Skeletal muscle tissue (tissue), 4 donors: ENCODE results near the gene LAMB4. TPM values are rescaled to one million over a fixed set of nuclear protein-coding genes. Genes with fewer than 3 reads are reported as not detected.

Experiments used
- H3K27ac ChIP-seq: one replicate; pipeline ENCODE4 v1.7.0; 2013; ENCODE audit warnings: mild to moderate bottlenecking, low read depth, low read length, inconsistent platforms
- H3K27me3 ChIP-seq, 3 donors: one replicate each; pipeline ENCODE4 v1.7.0; 2013; ENCODE audit warnings: low read length in 3 of 3; ENCODE audit not compliant: control insufficient read depth in 3 of 3, insufficient read depth in 3 of 3
- H3K36me3 ChIP-seq, 3 donors: one replicate each; pipeline ENCODE4 v1.7.0; 2013; ENCODE audit warnings: low read length in 3 of 3; ENCODE audit not compliant: control insufficient read depth in 3 of 3, insufficient read depth in 3 of 3
- H3K4me1 ChIP-seq, 3 donors: one replicate each; pipeline ENCODE4 v1.7.0; 2013; ENCODE audit warnings: low read length in 3 of 3, mild to moderate bottlenecking in 3 of 3; ENCODE audit not compliant: control insufficient read depth in 3 of 3, insufficient read depth in 3 of 3
- H3K4me3 ChIP-seq, 3 donors: one replicate each; pipeline ENCODE4 v1.7.0; 2013; ENCODE audit warnings: low read length in 3 of 3
- H3K9ac ChIP-seq, 3 donors: one replicate each; pipeline ENCODE4 v1.7.0; 2013; ENCODE audit warnings: low read length in 3 of 3, mild to moderate bottlenecking in 3 of 3, moderate library complexity in 2 of 3, low read depth in 1 of 3
- H3K9me3 ChIP-seq, 3 donors: one replicate each; pipeline ENCODE4 v1.7.0; 2013; ENCODE audit warnings: low read length in 3 of 3; ENCODE audit not compliant: control insufficient read depth in 3 of 3
- total RNA-seq: library from RNA; depleted of rRNA; stranded (reverse); fragments of >200 nt; gene quantifications from one replicate; pipeline ENCODE4 v1.2.3, GENCODE V29; 2014
- donor health status: Osteomylitis.

The LAMB4 gene
- total RNA-seq, 1 donor from 2014 or later = under 0.01 TPM

DNA sequence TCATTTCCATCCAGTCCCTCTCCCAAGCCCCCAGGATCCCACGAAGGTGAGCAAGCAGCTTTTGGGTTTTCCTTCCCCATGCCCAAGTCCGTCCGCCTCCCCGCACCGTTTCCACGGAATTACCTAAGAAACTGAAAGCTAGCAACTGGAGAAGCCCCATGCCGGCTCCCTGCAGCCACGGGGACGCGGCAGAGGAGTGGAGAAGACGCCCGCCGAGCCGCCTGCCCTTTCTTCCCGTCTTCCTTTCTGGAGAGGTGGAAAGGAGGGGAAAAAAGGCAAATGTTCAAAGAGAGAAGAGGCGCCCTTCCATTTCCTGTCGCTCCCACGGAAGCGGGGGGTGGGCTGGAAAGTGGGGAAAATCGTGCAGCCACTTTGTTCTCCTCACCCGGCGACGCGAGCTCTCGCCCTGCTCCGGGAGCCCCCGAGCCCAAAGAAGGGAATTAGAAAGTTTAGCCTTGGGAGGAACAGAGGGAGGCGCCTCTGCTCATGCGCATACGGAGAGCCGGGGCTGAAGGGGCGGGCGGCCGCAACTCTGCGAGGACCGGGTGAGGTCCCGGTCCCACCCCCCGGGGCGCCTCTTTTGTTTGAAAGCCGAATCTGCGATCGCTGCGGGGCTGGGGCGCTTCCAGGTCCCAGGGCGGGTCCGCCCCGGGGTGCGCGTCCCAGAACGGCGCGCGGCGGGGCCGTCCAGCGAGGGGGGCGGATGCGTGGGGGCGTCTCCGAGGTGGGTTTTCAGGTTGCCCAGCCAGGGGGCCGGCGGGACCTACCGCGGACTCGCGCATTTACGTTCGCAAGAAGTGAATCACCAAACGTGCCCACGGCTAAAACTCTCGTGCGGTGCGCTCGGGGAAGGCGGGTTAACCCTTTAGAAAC is 127.2 kb downstream of the LAMB4 start, which contains the start of gene LAMB1:
Gene LAMB1 (minus strand): TSS at position 436 of the 873 bp plus-strand sequence. CDS start 276 bp downstream, at position 160.
- peaks cover 19 to 28% (median 23%) of the 10 kb centered on the region in 3 donors for H3K4me1 ChIP-seq
- peak within 1 kb of the TSS; percentile 75 to 78 (median 77) for H3K4me3 ChIP-seq
- peak within 1 kb of the TSS; percentile 66 for H3K27ac ChIP-seq
- H3K9ac ChIP-seq = peak within 1 kb of the TSS; percentile 61 to 73 (median 65)
- H3K9me3 ChIP-seq = no peaks in the 10 kb centered on the region
- H3K27me3 ChIP-seq = peaks cover 21 to 27% (median 25%) of the 10 kb centered on the region in 3 donors
- H3K36me3 ChIP-seq = no peaks in the 10 kb centered on the region

DNA sequence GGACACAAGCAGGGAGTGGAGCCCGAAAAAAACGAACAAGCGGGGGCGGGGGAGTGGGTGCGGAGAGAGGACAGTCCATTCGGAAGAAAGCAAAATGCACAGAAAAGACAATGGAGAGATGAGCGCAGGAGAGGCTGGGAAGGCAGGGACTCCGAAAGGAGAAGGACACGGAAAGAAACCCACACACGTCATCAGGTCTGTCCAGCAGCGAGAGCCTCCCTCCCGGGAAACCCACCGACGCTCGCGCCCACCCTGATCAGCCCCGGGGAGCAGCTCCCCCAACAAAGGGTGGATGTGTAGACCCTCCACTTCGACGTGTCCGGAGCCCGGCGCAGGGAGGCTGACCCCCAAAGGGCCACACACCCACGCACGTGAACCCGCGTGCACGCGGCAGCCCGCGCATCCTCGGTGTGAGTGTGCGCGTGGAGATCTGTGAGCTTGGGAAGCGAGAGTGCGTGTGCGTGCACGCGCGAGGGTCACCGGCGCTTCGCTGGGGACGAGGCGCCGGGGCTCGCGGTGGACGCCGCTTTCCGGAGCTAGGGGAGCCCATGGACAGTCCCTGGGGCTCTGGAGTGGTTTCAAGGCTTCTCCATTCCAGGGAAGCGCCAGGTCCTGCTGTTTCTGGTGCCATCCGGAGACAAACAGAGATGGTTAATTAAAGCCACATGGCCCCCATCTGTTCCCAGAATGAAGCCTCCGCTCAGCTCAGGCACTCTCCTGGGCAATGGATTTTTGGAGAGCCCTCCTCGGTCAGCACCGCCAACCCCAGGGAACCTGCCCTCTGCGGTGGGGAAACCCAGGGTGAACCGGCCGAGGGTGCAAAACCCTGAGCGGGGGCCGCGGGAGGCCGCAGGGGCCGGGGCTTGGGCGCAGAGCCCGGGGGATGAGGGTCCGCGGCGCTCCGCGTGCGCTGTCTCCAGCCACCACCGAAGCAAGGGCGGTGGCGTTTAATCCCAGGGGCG is 128.1 kb downstream of the LAMB4 start:
- Histone ChIP-seq H3K36me3 (no peaks in the 10 kb centered on the region), H3K9ac (peak overlapping the region; percentile 61 to 73 (median 65)), H3K27me3 (peaks cover 20 to 27% (median 25%) of the 10 kb centered on the region in 3 donors), H3K4me1 (peaks cover 19 to 28% (median 23%) of the 10 kb centered on the region in 3 donors), H3K4me3 (peak overlapping the region; percentile 75 to 78 (median 77)), H3K27ac (peak overlapping the region; percentile 66), H3K9me3 (no peaks in the 10 kb centered on the region)

DNA sequence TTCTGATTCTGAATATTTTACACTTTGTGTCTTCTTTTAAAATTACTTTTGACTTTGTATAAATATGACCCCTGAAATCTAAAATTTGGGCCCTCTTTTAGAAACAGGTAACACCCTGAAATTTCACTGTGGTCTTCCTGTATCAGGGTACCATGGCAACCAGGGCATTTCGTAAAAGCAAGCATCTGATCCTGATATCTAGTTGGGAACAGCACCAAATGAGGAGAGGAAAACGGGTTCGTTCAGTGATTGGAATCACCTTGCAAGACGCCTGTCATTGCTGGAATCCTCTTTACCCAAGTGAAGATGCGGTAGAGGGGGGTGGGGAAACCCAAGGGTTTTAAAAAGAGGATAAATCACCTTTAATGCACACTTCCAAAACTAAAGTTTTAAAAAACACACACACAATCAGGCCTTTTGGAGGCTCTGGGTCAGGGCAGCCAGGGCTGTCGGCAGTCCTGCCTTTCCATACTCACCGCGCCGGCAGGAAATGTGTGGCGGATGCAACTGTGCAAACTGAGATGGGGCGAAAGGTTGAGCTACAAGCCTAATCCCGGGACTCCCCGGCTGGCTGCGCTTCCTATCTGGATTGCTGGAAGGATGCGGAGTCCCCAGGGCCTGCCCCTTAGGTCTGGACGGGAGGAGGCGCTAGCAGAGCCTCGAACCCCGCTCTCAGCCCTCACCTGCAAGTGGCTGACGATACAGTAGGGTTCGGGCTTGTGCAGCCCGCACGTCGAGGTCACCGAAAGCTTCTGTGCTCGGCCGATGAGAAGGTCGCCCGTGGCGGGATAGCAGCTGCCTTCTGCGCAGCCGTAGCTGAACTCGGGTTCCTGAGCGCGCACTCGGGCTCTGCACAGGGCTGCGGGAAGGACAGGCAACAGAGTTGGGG is 129.0 kb downstream of the LAMB4 start:
- H3K9me3 ChIP-seq = no peaks in the 10 kb centered on the region
- no peaks in the 10 kb centered on the region for H3K36me3 ChIP-seq
- H3K27ac ChIP-seq = peak overlapping the region; percentile 66
- H3K4me3 ChIP-seq = peak overlapping the region; percentile 75 to 78 (median 77)
- peak overlapping the region in 2 of 3 donors; percentile 65 to 73 for H3K9ac ChIP-seq
- H3K4me1 ChIP-seq = peaks cover 19 to 28% (median 23%) of the 10 kb centered on the region in 3 donors
- peaks cover 16 to 25% (median 24%) of the 10 kb centered on the region in 3 donors for H3K27me3 ChIP-seq

DNA sequence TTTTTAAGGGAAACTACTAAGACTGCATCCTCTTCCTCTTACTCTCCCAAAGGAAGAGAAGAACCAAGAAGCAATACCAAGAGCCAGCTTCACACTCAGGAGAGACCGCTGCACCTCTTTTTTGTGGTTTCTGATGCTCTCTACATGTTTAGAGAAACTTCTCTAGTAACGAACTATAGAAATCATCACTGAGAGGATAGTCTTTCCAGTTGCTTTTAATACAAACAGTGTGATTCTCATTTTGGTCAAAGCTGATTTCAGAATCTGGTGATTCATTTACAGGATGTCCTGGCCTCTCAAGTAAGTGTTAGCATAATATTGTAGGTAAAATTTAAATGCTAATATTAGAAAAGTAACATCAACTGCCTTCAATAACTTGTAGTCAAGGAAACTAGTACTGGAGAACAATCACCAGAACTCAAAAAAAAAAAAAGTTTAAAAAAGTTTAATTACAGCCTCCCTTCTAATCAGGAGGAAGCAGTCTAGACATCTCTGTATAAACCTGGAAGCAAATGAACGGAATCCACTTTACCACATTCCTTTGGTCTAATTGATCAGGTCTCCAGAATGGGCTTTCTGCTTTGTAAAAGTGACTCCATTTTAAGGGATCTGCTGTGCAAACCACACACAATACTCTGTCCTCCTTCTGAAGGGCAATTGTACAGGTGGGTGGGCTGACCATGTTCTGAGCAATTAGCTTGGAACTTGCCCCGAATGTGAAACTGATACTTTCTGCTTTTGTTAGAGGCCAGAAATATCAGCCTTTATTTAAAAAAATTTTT is 130.2 kb downstream of the LAMB4 start:
- Histone ChIP-seq H3K36me3 (no peaks in the 10 kb centered on the region), H3K9me3 (no peaks in the 10 kb centered on the region), H3K27me3 (peaks cover 16 to 24% (median 20%) of the 10 kb centered on the region in 3 donors), H3K27ac (peak overlapping the region; percentile 66), H3K9ac (no peak overlapping the region), H3K4me3 (no peak overlapping the region), H3K4me1 (peaks cover 23 to 28% (median 27%) of the 10 kb centered on the region in 3 donors)

DNA sequence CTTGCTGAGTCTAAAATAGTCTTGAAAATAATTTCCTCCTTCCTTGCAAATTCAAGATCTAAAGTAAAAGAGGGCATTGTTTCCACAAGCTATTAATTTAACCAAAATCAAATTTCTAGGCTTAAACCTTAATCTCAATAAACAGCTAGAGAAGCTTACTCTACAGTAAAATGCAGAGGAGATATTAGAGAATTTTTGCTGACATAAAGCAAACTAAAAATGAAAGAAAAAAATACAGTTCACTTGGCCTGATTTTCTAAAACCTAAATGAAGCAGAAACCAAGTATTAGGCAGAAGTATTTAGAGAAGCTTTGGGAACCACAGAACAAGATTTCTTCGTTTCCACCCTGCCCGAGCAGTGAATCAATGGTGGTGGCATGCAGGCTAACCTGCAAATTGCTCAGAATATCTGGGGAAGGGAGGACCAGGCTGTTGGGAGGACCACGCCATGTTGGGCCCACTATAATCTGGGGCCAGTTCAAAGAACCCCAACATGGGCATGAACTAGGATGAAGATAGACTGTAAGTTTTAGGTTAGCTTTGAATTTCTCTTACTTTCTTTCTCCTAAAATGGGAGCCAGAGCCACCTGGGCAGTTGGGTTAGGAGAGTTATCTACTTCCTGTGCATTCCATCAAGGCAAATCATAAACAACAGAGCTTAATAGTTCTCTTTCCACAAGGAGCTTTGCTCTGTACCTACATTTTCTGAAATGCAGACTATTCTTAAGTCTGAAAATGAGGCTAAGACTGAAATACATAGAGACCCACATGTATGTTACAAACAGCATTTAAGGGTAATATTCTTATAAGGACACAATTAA is 131.3 kb downstream of the LAMB4 start:
- H3K4me3 ChIP-seq = no peak overlapping the region
- no peaks in the 10 kb centered on the region for H3K36me3 ChIP-seq
- H3K9me3 ChIP-seq = no peaks in the 10 kb centered on the region
- H3K27me3 ChIP-seq = peaks cover 16 to 20% (median 18%) of the 10 kb centered on the region in 3 donors
- no peak overlapping the region for H3K27ac ChIP-seq
- peaks cover 19 to 28% (median 24%) of the 10 kb centered on the region in 3 donors for H3K4me1 ChIP-seq
- H3K9ac ChIP-seq = no peak overlapping the region

DNA sequence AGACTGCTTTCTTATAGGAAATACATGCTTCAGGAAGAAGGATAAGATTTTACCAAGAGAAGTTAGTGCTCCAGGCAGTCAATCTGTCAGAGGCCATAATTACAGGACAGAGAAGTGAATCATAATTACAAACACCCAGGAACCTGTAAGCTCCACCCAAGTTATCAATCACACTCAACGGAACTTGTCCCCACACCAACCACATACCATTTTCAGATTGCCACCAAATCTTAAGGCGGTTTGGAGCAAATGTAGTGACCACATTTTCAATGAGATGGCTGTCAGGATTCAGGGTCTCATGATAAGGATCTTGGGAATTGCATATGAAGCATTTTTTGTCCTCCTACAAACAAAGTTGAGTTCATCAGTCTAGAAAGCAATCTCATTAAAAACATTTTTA is 132.0 kb downstream of the LAMB4 start:
- H3K27ac ChIP-seq = no peak overlapping the region
- H3K4me1 ChIP-seq = peaks cover 19 to 26% (median 24%) of the 10 kb centered on the region in 3 donors
- peaks cover 16 to 21% (median 16%) of the 10 kb centered on the region in 3 donors for H3K27me3 ChIP-seq
- no peak overlapping the region for H3K4me3 ChIP-seq
- H3K9me3 ChIP-seq = no peaks in the 10 kb centered on the region
- H3K36me3 ChIP-seq = no peaks in the 10 kb centered on the region
- H3K9ac ChIP-seq = no peak overlapping the region

DNA sequence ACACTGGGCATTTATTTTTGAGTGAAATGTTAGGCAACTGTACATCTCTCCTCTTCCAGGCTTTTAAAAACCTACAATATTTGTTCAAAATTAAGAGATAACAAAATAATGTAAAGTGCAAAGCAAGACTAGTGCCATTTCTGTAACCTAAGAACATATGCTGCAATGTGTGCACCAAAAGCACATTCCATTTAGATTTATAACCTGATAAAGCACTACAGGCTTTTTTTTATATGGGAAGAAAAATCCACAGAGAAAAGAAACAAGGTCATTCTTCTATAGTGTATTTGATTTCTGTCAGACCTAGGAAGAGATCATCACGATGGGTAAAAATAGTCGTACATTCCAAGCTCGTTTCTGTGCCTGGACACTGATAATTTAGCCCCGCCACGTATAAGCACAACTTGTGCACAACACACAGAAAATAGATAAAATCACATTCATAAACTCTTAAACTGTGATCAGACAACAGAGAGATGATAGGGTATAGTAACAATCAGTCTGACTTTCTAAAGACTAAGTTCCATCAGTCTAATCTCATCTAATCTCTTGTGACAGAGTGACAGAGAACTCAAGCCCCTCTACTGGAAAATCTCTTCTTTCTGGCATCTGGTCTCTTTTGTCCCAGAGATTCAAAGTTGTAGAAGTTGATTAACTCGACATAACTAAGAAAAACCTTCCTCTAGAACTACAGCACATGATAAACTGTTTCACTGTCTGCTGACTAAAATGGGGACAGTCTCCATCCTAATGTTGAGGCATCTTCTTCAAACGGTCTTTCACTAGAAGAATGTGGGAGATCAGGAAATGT is 133.9 kb downstream of the LAMB4 start:
- Histone ChIP-seq H3K27ac (peak overlapping the region; percentile 36), H3K9ac (no peak overlapping the region), H3K9me3 (no peaks in the 10 kb centered on the region), H3K4me1 (peaks cover 4 to 13% (median 13%) of the 10 kb centered on the region in 3 donors), H3K36me3 (no peaks in the 10 kb centered on the region), H3K27me3 (peaks cover under 1 to 8% (median 5%) of the 10 kb centered on the region in 3 donors), H3K4me3 (no peak overlapping the region)
